Lower leg skin (tissue), 3 donors: ENCODE data around the gene TBC1D13.

Experiments used
- CTCF ChIP-seq, 3 donors: fragments of 450-650 bp; IDR thresholded peaks; one replicate each; pipeline ENCODE4 v1.5.1; 2016; ENCODE audit warnings: antibody characterized with exemption in 3 of 3, mild to moderate bottlenecking in 3 of 3, moderate library complexity in 2 of 3
- POLR2A ChIP-seq, 2 donors: fragments of 450-650 bp; IDR thresholded peaks; one replicate each; pipeline ENCODE4 v1.6.1; 2016 to 2017; ENCODE audit warnings: antibody characterized with exemption in 2 of 2, mild to moderate bottlenecking in 1 of 2, moderate library complexity in 1 of 2

- TF ChIP-seq CTCF (IDR thresholded peaks at IDR 0.05) (no peak), POLR2A (IDR thresholded peaks at IDR 0.05) (no peak)
Observed at GRCh38 chr9:128785427-128785826, 1.6 kb upstream of the TBC1D13 start.
